ENCODE measurements around the gene CD38.
A peak's percentile ranks its signal among the peaks of the same experiment; 100 is the strongest.
"Not testable (repeated sequence)": the region's sequence is repeated elsewhere in the genome, so short reads cannot be mapped to it uniquely, and the experiment has no call there.

CD38 gene

DNA sequence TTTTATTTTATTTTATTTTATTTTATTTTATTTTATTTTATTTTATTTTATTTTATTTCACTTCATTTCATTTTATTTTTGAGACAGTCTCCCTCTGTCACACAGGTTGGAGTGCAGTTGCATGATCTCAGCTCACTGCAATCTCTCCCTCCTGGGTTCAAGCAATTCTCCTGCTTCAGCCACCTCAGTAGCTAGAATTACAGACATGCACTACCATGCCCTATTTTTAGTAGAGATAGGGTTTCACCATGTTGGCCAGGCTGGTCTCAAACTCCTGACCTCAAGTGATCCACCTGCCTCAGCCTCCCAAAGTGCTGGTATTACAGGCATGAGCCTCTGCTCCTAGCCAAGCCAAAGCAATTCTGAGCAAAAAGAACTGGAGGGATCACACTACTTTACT is 24.4 kb downstream of the CD38 start:
- not testable (repeated sequence) for DNase-seq

DNA sequence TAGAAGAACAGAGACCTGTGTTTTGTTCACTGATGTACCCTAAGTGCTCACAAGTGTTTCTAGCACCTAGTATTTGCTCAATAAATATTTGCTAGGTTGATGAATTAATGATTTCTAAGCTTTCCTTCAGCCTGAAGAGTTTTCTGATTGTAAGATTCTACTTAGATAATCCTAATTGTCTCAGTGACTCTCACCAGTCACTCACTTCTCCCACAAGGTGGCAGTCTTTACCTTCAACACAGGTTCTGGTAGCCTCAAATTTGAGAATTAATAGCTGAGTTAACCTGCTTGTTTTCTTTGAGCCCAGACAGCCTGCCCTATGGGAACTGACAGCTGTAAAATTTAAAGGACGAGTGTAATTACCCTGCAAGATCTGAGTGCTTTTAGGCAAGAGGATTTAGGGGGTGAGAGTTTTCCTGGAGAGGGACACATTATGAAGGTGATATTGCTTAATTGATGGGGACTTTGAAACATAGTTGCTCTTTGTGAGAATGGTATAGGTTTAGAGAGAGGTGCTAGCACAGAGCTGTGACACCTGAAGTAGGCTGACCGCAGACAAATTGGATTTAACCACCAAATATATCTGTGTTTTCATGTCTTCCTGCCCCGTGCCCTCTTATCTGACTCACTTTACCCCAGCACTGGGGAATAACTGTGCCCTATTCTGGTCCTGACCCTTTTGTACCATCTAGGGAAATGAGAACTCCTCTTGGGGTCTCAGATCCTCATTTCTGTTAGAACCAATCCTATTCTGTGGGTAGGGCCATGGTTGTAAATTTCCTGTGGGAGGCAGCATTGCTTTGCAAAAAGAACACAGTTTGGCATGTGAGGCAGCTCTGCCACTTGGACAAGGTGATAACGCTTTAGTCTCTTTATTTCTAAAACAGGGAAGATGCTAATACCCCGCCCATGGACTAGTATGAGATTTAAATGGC is 27.7 kb downstream of the CD38 start:
- DNase-seq = peak; percentile 48

- DNase-seq = no peak
Observed at GRCh38 chr4:15809058-15809457, 30.9 kb downstream of the CD38 start.

DNA sequence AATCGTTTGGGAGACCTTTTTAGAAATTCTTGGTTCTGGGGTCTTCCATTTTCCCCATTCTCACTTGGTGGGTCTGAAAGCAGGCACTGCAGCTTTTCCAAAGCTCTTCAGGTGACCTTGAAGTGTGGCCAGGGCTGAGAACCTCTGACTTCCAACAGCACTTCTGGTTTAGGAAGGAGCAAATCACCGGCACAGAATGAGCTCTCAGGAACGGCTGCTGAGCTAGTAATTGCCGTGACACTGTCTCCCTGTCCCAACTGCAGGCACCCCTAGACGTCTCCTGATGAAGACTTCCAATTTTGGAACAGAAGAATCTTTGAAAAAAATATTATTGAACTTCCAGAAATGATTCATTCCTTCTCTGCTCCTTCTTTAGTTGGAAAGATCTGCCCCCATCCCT is 31.3 kb downstream of the CD38 start:
- DNase-seq = no peak

DNA sequence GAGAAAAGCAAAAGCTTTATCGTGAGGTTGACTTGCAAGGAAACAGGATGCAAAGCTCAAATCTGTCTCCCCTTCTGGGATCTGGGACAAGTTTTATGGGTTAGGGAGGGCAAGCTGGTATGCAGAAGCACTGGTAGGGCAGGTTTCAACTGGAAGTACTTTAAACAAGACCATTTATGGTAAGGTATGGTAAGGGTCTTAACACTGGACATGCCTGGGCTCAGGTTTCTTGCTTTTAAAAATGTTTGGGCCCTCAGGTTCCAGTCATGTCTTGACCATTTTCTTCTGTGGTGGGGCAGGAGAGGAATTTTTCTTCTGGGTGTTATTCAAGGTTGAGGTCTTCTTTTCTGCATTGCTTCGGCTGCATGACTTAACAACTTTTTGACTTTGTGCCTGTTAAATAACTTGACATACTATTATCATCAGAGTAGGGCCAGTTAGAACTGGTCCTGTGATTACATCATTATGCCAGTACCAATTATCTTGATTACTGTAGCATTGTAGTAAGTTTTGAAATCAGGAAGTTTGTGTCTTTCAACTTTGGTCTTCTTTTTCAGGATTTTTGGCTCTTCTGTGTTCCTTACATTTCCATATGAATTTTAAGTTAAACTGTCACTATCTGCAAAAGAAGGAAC is 33.7 kb downstream of the CD38 start:
- DNase-seq = no peak

- no peak for DNase-seq
Observed at GRCh38 chr4:15832523-15833451, 54.7 kb downstream of the CD38 start.

- no peak for DNase-seq
Observed at GRCh38 chr4:15833801-15834200, 55.7 kb downstream of the CD38 start.

GRCh38 chr4:15836362-15836761 is 58.2 kb downstream of the CD38 start:
- DNase-seq = no peak

GRCh38 chr4:15837591-15837990 is 59.5 kb downstream of the CD38 start:
- DNase-seq = no peak

GRCh38 chr4:15841194-15841730 is 63.1 kb downstream of the CD38 start:
- not testable (repeated sequence) for DNase-seq

DNA sequence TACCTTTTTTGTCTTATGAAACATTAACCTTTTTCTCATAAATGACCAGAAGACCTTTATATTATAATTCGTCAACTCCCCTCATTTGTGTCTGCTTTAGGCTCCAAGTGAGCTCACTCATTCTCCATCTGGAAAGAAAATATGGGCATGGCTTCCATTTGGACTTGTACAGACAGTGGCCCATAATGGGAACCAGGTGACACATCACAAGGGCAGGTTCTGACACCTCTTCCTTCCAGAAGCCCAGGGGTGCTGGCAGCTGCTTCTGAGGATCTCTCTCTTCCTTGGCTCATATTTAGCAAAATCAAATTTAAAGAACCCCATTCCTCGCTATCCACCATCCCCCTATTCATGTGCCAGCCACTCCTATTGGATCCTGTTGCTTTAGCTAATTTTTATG is 69.6 kb downstream of the CD38 start:
- no peak for DNase-seq

DNA sequence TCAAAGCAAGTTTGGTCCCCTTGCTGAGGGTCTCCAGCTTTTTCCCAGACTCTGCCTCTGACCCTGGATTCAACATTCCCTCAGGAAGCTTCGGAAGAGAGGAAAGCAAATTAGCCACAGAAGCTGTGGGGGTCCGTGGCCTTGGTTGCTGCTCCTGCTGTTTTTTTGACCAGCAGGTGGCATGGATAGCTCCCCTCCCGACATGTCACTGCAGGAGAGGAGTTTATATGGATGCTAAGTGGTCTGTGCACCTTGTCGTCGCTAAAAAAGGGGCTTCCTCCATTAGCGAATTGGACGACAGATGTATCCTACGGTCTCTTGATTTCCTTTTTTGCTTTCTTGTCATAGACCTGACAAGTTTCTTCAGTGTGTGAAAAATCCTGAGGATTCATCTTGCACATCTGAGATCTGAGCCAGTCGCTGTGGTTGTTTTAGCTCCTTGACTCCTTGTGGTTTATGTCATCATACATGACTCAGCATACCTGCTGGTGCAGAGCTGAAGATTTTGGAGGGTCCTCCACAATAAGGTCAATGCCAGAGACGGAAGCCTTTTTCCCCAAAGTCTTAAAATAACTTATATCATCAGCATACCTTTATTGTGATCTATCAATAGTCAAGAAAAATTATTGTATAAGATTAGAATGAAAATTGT is 70.2 kb downstream of the CD38 start:
- no peak for DNase-seq

DNA sequence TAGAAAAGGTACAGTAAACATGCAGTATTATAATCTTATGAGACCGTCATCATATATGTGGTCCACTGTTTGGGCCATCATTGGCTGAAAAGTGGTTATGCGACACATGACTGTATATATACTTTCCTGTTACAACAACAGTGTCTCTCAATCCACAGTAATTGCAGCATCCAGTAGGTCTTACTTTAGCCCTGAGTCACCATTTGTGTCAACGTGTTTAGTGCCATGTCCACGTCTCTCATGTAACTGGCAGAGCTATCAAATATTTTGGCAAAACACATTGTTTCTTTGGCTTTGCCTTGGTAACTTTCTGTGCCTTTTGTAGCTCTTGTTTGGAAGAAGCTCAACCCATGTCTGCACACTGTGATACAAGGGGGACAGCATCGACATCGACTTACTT is 73.8 kb downstream of the CD38 start:
- DNase-seq = no peak

GRCh38 chr4:15852524-15852923 is 74.4 kb downstream of the CD38 start:
- no peak for DNase-seq

- no peak for DNase-seq
Observed at GRCh38 chr4:15853345-15853744, 75.2 kb downstream of the CD38 start.

- DNase-seq = no peak
Observed at GRCh38 chr4:15855804-15856475, 77.8 kb downstream of the CD38 start.

DNA sequence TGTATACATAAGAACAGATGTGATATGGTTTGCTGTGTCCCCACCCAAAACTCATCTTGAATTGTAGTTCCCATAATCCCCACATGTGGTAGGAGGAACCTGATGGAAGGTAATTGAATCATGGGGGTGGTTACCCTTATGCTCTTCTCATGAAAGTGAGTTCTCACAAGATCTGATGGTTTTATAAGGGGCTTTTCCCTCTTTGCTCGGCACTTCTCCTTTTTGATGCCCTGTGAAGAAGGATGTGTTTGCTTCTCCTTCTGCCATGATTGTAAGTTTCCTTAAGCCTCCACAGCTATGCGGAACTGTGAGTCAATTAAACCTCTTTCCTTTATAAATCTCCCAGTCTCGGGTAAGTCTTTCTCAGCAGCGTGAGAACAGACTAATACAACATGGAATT is 83.1 kb downstream of the CD38 start:
- not testable (repeated sequence) for DNase-seq

DNA sequence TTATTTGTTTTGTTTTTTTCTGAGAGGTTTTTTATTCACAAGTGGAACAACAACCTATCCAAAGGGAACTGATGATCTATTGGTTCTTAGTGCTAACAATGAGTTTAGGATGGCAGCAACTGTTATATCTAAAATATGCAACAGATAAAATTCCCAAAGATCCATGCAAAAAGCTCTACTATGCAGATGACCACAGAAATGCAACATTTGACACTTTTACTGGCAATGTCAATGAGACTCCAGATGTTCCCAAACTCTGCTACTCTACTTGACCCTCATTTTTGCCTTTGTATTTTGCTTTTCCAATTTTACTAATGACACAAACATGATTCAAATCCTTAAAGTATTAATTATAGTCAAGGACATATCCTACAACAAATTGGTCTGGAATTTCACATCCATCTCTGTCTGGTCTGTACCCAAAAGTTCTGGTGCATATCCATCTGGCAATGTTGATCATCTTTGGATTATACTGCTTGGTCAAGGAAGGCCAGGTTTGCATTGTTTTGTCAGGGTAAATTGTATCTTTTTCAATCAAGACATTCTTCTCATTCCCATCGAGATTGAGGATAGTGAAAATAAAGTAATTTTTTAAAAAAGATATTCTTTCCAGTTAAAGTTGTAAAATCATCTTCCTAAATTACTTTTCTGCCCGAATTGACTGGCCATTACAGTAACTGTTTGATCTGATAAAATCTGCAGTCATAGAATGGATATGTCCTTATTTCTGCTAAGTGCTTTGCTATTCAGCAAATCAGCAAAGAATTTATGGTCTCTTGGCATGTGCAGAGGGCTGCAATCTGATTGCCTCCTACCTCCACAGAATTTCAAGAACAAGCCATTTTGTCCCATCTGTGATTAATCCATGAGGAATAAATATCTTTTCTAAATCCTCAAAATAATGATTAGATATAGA is 86.8 kb downstream of the CD38 start:
- no peak for DNase-seq

GRCh38 chr4:15868111-15868510 is 90.0 kb downstream of the CD38 start:
- no peak for DNase-seq

DNA sequence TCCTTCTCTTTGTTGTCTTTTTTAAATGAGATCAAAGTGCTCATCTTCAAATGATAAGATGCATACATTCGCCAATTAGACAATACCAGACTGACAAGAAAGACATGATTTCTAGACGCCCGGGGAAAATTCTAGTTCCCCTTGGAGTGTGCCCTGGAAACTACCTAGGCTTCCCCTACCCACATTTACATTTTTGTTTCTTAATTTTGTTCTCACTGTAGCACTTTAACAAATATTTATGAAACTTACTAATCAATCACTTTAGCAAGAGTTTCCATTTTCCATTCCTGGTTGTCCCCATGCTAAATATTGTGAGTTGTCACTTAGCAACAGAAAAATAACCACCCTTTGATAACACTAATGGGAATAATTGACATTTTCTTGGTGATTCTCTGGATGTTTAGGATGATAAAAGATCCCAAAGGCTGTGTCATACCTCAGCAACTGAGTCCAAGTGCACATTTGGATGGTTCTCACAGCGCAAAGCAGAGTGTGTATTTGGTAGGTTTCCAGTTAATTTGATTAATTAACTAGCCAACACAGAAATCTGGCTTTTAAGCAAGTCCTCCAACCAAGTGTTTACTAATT is 90.8 kb downstream of the CD38 start:
- no peak for DNase-seq

Measured in NCI-H1092 treated with DMSO at 0.1 percent for 48 hours (cell line).